Head of caudate nucleus (tissue), 42 donors: ENCODE results near the gene IRF3.

Source experiments
- DNase-seq, 42 donors: peaks; one replicate each; pipeline versions ENCODE4 v3.0.0 to v3.0.0-alpha.2; 2020 to 2021; ENCODE audit warnings: mixed read lengths in 7 of 42
- intact Hi-C: fragments of 100-400 bp; cut with DNase I; formaldehyde crosslinking; loops from one replicate; pipeline ENCODE4 v1.15.0; 2022

Gene IRF3

DNA sequence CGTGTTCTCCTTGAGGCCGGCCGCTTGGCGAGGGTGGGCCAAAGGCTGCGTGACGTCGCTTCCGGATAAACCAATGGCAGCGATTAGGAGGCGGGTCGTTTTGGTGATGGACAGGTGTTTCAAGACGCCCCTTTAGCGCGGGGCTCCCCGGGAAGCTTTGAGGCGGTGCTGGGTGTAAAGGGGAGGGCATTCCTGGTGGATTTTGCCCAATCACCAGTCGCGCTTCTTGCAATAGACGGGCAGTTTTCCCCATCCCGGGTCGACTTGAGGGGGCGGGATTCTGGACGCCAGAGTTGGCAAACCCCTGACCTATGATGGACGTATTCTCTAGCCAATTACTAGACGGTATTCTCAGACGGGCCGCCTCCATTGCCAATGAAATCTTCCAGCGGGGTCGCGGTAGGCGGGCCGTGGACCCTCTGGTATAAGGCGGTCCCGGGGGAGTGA lies 11.2 kb upstream of the IRF3 start:
- DNase-seq, result peak; percentile 99 to 100 (median 100)
- intact Hi-C loops, result loop anchor here (2.0 kb wide), 1 partner anchor 36 kb away; the partner anchor contains the start of gene RRAS

- intact Hi-C loops, result loop anchor here (2.0 kb wide), 1 partner anchor 35 kb away; the partner anchor contains the start of gene RRAS
- peak in 22 of 42 donors; percentile 12 to 92 (median 82) for DNase-seq
These were observed 10.6 kb upstream of the IRF3 start for GRCh38 chr19:49676136-49676783.

DNA sequence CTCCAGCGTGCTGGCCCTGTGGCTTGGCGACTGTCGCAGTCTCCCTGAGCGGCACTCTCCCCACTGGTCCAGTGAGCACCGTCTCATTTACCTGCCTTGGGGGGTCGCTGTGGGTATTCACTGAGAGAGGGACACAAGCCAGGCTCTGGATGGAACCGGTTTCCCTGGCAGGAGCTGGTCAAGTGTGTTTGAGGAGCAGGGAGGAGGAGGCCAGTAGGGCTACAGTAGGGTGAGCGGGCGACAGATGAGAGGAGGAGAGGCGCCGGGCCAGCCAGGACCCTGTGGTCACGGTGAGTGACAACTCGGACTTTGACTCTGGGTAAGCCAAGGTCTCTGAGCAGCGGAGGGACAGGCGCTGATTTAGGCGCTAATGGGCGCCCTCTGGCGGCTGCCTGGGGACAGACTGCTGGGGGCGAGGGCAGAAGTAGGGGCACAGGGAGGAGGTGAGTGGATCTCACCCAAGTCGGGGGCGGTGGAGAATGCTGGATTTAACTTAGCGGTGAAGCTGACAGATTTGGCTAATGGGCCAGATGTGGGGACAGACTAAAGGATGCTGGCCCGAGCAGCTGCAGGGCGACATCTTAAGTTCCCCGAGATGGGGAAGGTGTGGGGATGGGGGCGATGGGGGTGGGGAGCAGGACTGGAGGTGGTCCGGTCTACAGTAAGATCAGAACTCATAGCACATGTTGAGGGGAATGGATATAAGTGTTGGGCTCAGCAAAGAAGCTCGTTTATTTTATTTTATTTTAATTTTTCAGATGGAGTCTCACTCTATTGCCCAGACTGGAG lies 6.7 kb upstream of the IRF3 start:
- intact Hi-C loops, result no loop called here
- DNase-seq, result peak; percentile 57 to 90 (median 82)

GRCh38 chr19:49669516-49669915 lies 3.9 kb upstream of the IRF3 start:
- intact Hi-C loops, result loop anchor here (10.0 kb wide), 1 partner anchor 75 kb away; the partner anchor contains the start of gene PRR12

DNA sequence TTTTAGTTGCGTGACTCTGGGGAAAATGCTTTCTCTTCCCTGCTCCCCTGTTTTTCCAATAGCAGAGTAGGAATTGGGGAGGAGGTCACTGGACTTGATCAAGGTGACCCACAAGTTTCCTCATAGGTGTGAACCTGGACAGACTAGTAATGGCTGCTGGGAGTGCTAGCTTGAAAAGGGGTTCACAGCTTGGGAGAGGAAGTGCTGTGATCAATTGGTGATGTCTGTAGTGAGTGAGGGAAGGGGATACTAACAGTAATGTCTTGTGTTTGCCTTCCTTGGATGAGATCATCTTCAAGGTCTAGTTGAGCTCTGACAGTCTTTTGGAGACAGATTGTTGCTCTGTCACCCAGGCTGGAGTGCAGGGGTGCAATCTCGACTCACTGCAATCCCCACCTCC lies 1.8 kb upstream of the IRF3 start:
- intact Hi-C loops, result loop anchor here (10.0 kb wide), 1 partner anchor 73 kb away; the partner anchor contains the start of gene PRR12
- no peak for DNase-seq

More at GRCh38 chr19:49669516-49669915, 3.9 kb upstream of the IRF3 start:
- DNase-seq, result no peak

DNA sequence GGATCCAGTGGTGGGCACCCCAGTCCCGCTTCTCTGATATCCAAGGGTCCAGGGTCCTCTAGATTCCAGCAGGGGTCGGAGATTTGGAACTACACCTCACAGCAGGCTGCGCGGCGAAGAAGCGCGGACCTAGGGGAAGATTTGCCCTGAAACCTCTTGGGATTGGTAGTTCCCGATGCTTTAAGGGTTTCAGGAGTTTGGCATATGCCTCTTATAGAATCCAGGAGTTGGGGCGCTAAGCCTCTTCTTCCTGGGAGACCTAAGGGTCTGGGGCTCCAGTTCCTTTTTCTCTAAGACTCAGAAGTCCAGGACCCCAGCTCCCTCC lies 425 bp upstream of the IRF3 start:
- intact Hi-C loops, result loop anchor here (10.0 kb wide), 1 partner anchor 71 kb away; the partner anchor contains the start of gene PRR12
- no peak for DNase-seq

DNA sequence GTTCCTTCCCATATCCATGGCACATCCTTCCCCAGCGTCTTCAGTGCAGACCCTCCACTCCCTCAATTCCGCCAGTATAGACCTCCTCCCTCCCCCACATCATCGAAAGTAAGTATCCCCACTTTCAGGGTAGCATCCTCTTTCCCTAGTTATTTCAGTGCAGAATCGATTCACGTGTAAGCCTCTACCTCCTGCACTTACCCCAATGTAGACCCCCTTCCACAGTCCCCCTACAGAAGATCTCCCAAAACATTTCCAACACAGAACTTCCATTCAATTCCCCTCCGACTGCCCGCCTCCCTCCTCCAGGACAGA lies 664 bp downstream of the IRF3 start:
- DNase-seq, result no peak
- intact Hi-C loops, result loop anchor here (10.0 kb wide), 1 partner anchor 70 kb away; the partner anchor contains the start of gene PRR12

DNA sequence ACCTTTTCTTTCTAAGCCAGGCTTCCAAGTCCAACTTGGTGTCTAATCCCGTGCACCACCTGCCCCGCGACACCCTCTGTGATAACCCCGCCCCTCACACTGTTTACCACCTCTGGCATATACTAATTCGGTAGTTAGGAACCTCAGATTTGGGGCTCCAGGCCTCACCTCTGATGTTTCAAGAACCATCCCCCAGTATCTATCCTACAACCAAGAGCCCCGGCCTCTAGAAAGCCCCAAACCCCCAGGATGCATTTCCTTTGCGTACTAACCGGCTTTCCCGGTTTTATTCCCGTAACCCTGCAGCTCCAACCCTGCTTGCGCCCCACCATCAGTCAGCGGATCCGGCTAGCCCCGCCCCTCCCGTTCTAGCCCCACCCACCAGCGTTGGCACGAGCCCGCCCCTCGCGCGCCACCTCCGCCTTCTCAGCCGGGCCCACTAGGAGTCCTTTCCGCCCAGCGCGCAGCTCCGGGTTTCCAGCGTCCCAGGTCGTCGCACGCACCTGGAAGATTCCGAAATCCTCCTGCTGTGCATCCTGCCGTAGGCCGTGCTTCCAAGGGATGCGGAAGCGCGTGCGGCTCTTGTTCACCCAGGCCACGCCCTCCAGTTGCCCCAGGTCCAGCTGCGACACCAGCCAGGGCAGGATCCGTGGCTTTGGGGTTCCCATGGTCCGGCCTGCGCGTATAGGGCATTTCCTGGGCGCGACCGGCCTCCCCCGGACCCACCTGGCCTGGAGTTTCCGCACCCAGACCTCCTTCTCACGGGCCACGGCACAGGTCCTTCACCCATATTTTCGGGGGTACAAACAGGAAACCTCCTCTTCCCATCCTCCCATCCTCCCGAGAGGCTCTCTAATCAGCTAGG lies 1.3 kb downstream of the IRF3 start:
- peak; percentile 85 to 97 (median 94) for DNase-seq
- intact Hi-C loops, result loop anchor here (10.0 kb wide), 1 partner anchor 70 kb away; the partner anchor contains the start of gene PRR12

- intact Hi-C loops, result loop anchor here (10.0 kb wide), 1 partner anchor 68 kb away; the partner anchor contains the start of gene PRR12
- no peak for DNase-seq
These were observed 2.4 kb downstream of the IRF3 start for GRCh38 chr19:49663224-49663623.

DNA sequence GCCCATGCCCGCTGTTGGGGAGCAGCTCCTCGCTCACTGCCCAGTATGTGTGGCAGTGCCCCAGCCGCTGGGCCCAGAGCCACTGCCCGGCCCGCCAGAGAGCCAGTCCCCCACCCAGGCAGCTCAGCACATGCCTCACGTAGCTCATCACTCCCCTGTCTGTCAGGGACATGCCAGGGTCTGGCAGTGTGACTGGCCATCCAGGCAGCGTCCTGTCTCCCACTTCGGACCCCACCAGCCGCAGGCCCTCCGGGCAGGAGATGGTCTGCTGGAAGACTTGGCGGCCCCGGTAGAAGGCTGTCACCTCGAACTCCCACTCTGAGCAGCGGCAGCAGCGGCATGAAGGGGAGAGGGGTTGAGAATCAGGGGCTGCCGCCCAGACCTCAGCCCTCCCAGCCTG lies 3.6 kb downstream of the IRF3 start:
- DNase-seq, result no peak
- intact Hi-C loops, result loop anchor here (10.0 kb wide), 1 partner anchor 67 kb away; the partner anchor contains the start of gene PRR12

DNA sequence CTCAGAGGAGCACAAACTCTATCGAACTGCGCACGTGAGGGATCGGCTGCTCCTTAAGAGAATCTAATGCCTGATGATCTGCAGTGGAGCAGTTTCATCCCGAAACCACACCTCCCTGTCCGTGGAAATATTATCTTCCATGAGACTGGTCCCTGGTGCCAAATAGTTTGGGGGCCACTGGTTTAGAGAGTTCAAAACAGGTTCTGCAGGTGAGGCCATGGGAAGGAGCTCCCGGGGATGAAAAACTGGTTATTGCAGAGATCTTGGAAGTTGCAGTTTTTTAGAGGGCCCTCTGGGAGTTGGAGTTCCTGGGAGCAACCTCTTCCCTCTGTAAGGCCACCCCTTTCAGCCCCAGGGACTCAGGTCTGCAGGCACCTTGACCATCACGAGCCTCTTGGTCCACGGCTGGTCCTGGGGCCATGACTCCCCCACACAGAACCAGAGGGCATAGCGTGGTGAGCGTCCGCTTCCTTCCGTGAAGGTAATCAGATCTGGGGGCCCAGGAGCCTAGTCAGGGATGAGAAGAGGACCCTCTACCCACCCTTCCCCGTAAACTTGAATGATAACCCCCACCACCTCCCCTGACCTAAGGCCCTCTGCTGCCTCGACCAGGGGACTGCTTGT lies 5.2 kb downstream of the IRF3 start:
- intact Hi-C loops, result loop anchor here (10.0 kb wide), 1 partner anchor 66 kb away; the partner anchor contains the start of gene PRR12
- DNase-seq, result no peak

DNA sequence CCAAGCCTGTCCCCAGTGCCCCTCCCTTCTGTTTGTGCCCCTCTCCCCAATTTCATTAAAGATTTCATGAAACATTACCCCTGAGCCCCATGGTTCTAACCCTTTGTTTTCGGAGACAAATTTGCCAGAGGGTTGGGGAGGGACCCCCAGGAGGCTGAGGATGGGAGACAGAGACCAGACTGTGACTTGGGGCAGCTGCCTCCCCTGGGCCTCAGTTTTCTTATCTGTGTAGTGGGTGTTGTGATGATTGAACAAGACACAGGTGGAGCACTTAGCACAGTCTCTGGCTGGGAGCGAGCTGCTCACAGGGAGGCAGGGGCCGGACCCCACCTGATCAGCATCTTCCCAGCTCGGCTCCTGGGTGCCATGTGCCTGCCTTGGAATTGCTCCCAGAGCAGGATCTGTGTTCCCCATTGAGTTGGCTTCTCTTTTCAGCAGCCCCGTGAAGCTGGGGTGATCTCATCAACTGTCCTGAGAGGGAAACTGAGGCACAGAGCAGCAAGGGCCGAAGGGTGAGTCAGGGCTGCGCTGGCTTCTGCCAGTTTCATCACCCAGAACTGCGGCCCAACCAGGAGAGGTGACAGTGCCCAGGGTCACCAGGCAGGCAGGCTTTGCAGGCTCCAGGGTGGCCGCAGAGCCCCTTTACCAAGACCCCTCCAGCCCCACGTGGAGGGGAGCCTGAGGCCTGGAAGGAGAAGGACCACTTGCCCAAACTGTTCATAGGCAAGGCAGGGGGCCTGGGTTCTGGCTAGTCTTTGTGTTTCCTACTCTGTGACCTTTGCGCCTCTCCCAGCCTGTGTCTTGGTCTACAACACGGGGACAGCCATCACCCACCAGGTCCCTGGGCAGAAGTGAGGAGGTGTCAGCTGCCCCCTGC lies 6.9 kb downstream of the IRF3 start:
- no peak for DNase-seq
- intact Hi-C loops, result no loop called here

DNA sequence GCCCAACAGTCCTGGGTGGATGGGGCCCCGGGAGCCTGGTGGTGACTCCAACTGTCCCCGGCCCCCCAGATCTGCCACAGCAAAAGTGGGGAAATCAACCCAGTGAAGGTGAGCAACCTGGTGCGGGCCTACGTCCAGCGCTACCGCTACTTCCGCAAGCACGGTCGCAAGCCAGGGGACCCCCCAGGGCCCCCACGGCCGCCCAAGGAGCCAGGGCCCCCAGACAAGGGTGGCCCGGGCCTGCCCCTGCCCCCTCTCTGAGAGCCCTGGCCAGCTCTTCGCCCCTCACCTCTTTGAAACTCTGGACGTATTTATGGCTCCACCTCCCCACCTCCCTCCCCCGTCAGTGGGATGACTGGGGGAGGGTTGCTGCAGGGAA lies 7.5 kb downstream of the IRF3 start:
- intact Hi-C loops, result no loop called here
- no peak for DNase-seq

GRCh38 chr19:49657493-49658138 lies 8.0 kb downstream of the IRF3 start:
- intact Hi-C loops, result no loop called here
- no peak for DNase-seq

- intact Hi-C loops, result no loop called here
- DNase-seq, result no peak
These were observed 9.1 kb downstream of the IRF3 start for GRCh38 chr19:49656456-49657109.

DNA sequence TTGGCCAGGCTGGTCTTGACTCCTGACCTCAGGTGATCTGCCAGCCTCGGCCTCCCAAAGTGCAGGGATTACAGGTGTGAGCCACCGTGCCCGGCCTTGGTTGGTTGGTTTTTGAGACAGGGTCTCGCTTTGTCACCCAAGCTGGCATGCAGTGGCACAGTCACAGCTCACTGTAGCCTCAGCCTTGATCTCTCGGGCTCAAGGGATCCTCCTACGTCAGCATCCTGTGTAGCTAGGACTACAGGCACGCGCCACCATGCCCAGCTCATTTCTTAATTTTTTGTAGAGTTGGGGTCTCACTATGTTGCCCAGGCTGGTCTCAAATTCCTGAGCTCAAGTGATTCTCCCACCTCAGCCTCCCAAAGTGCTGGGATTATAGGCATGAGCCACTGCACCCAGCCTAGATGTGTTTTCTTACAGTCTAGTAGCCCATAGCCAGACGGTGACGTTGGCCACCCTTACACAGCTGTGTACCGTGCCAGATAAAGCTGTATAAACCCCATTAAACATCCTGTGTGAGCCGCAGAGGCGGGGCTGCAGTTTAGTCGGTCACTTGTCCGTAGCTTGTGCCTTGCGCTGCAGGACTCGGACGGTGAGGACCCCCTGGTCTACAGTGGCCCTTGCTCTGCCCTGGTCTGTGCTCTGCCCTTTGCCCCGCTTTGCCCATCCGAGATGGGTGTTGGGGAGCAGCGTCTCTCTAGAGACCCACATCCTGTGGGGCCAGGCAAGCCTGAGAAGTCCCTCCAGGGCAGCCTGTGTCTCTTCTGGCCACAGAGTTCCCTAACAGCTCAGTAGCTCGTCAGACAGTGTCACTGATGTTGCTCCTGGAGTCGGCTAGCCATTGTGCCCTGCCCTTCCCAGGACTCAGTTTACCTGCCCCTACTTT lies 9.8 kb downstream of the IRF3 start:
- intact Hi-C loops, result no loop called here
- no peak for DNase-seq
